H54 (cell line): ENCODE data around the gene RALGPS1.

Experiments used
- DNase-seq: peaks from one replicate; pipeline ENCODE4 v3.0.0; 2011; ENCODE audit warnings: low spot score, mixed read lengths; ENCODE audit not compliant: insufficient read length
- FAIRE-seq: peaks from 3 replicates; lab custom pipeline; 2011; peaks lifted over from hg19 to GRCh38; lab: Jason Lieb, UNC
- POLR2A ChIP-seq: IDR thresholded peaks from 2 replicates; pipeline ENCODE4 v1.6.1; 2011; ENCODE audit warnings: low read depth, mild to moderate bottlenecking, low read length

RALGPS1 gene

GRCh38 chr9:127177665-127178265 lies 263.2 kb downstream of the RALGPS1 start:
- DNase-seq (no peak), FAIRE-seq (no peak)
- no peak for TF ChIP-seq POLR2A

GRCh38 chr9:127178686-127179632 lies 264.4 kb downstream of the RALGPS1 start:
- no peak for DNase-seq
- FAIRE-seq = no peak
- no peak for TF ChIP-seq POLR2A

- TF ChIP-seq POLR2A = no peak
- DNase-seq (no peak), FAIRE-seq (no peak)
Observed at GRCh38 chr9:127179633-127180441, 265.3 kb downstream of the RALGPS1 start.

GRCh38 chr9:127180457-127181314 lies 266.1 kb downstream of the RALGPS1 start:
- no peak for FAIRE-seq
- DNase-seq = no peak
- no peak for TF ChIP-seq POLR2A

- DNase-seq (no peak), FAIRE-seq (no peak)
- TF ChIP-seq POLR2A = no peak
Observed at GRCh38 chr9:127181315-127181580, 266.7 kb downstream of the RALGPS1 start.

GRCh38 chr9:127181595-127182190 lies 267.1 kb downstream of the RALGPS1 start:
- no peak for TF ChIP-seq POLR2A
- no peak for DNase-seq
- no peak for FAIRE-seq

GRCh38 chr9:127182901-127183746 lies 268.5 kb downstream of the RALGPS1 start:
- no peak for DNase-seq
- TF ChIP-seq POLR2A = no peak
- no peak for FAIRE-seq

- no peak for TF ChIP-seq POLR2A
- DNase-seq (no peak), FAIRE-seq (no peak)
Observed at GRCh38 chr9:127183814-127184582, 269.4 kb downstream of the RALGPS1 start.

- TF ChIP-seq POLR2A = no peak
- DNase-seq (no peak), FAIRE-seq (no peak)
Observed at GRCh38 chr9:127184641-127185040, 270.1 kb downstream of the RALGPS1 start.

GRCh38 chr9:127185181-127185580 lies 270.6 kb downstream of the RALGPS1 start:
- no peak for TF ChIP-seq POLR2A
- FAIRE-seq (no peak), DNase-seq (no peak)
